Measurements from ENCODE around the gene TUBB3. TPM values are rescaled to one million over a fixed set of nuclear protein-coding genes. Genes with fewer than 3 reads are reported as not detected.

Gene TUBB3
- total RNA-seq, 1 experiment from 2014 or later: 173 TPM

- ChIA-PET CTCF (no interaction called here), RAD21 (ENCODE audit: low non-redundant PET in 1 of 2, low total read pairs in 2 of 2, uncharacterized antibody in 2 of 2, unreplicated experiment in 2 of 2) (no interaction called here), POLR2A (no interaction called here)
- Histone ChIP-seq H3K9me2 (ENCODE audit: insufficient read depth) (no peaks in the 10 kb centered on the region), H3K27ac (ENCODE audit: low read depth, low read length) (no peak overlapping the region), H3K4me1 (ENCODE audit: control insufficient read depth in 1 of 2, insufficient read depth in 2 of 2, low read length in 2 of 2) (no peaks in the 10 kb centered on the region), H3K4me2 (ENCODE audit: low read length) (no peak overlapping the region), H3K9me3 (ENCODE audit: control insufficient read depth in 1 of 2, insufficient read depth in 1 of 2, low read depth in 1 of 2, low read length in 2 of 2) (no peaks in the 10 kb centered on the region), H2AFZ (ENCODE audit: low read depth, low read length, poor library complexity, severe bottlenecking) (no peak overlapping the region), H3K79me2 (ENCODE audit: insufficient read depth, low read length) (peaks cover 22% of the 10 kb centered on the region), H4K20me1 (ENCODE audit: insufficient read depth) (no peaks in the 10 kb centered on the region), H3K27me3 (ENCODE audit: insufficient read depth, low read length) (no peaks in the 10 kb centered on the region), H3K4me3 (replicated peaks in 1 of 2; ENCODE audit: low read depth in 1 of 2, low read length in 2 of 2) (no peak overlapping the region), H3K9ac (ENCODE audit: low read length) (no peak overlapping the region), H3K36me3 (ENCODE audit: control insufficient read depth in 1 of 2, insufficient read depth in 2 of 2, low read length in 2 of 2) (peaks cover 71 to 84% of the 10 kb centered on the region in 2 experiments)
- ATAC-seq: no peak
- BruUV-seq (replicated peaks): no TSS peak
- no peak for TF ChIP-seq YY1 (IDR thresholded peaks at IDR 0.05; ENCODE audit: extremely low read depth, insufficient replicate concordance, low read depth, low read length)
- TF ChIP-seq CEBPB (IDR thresholded peaks at IDR 0.05; ENCODE audit: low read depth): no peak
- no peak for TF ChIP-seq SP1 (IDR thresholded peaks at IDR 0.05; ENCODE audit: low read depth)
- no peak for TF ChIP-seq ZNF274 (IDR thresholded peaks at IDR 0.05; ENCODE audit: low read depth, low read length)
- no peak for TF ChIP-seq ZFX (IDR thresholded peaks at IDR 0.05)
- TF ChIP-seq, protein P1, sequence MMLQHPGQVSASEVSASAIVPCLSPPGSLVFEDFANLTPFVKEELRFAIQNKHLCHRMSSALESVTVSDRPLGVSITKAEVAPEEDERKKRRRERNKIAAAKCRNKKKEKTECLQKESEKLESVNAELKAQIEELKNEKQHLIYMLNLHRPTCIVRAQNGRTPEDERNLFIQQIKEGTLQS (IDR thresholded peaks at IDR 0.05): no peak
- TF ChIP-seq, protein P2, sequence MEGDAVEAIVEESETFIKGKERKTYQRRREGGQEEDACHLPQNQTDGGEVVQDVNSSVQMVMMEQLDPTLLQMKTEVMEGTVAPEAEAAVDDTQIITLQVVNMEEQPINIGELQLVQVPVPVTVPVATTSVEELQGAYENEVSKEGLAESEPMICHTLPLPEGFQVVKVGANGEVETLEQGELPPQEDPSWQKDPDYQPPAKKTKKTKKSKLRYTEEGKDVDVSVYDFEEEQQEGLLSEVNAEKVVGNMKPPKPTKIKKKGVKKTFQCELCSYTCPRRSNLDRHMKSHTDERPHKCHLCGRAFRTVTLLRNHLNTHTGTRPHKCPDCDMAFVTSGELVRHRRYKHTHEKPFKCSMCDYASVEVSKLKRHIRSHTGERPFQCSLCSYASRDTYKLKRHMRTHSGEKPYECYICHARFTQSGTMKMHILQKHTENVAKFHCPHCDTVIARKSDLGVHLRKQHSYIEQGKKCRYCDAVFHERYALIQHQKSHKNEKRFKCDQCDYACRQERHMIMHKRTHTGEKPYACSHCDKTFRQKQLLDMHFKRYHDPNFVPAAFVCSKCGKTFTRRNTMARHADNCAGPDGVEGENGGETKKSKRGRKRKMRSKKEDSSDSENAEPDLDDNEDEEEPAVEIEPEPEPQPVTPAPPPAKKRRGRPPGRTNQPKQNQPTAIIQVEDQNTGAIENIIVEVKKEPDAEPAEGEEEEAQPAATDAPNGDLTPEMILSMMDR (IDR thresholded peaks at IDR 0.05 in 2 of 3, conservative IDR thresholded peaks at IDR 0.05 in 1 of 3; ENCODE audit: borderline replicate concordance in 1 of 3, insufficient read depth in 1 of 3, low read depth in 2 of 3, low read length in 2 of 3): no peak
- TF ChIP-seq, protein P3, sequence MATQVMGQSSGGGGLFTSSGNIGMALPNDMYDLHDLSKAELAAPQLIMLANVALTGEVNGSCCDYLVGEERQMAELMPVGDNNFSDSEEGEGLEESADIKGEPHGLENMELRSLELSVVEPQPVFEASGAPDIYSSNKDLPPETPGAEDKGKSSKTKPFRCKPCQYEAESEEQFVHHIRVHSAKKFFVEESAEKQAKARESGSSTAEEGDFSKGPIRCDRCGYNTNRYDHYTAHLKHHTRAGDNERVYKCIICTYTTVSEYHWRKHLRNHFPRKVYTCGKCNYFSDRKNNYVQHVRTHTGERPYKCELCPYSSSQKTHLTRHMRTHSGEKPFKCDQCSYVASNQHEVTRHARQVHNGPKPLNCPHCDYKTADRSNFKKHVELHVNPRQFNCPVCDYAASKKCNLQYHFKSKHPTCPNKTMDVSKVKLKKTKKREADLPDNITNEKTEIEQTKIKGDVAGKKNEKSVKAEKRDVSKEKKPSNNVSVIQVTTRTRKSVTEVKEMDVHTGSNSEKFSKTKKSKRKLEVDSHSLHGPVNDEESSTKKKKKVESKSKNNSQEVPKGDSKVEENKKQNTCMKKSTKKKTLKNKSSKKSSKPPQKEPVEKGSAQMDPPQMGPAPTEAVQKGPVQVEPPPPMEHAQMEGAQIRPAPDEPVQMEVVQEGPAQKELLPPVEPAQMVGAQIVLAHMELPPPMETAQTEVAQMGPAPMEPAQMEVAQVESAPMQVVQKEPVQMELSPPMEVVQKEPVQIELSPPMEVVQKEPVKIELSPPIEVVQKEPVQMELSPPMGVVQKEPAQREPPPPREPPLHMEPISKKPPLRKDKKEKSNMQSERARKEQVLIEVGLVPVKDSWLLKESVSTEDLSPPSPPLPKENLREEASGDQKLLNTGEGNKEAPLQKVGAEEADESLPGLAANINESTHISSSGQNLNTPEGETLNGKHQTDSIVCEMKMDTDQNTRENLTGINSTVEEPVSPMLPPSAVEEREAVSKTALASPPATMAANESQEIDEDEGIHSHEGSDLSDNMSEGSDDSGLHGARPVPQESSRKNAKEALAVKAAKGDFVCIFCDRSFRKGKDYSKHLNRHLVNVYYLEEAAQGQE (IDR thresholded peaks at IDR 0.05; ENCODE audit: low read depth): no peak
- no peak for DNase-seq (ENCODE audit: low read depth, low spot score)
- intact Hi-C loops (cut with micrococcal nuclease): no loop called here
Observed at GRCh38 chr16:89984216-89984615, 61.1 kb downstream of the TUBB3 start.

All from HCT116 (cell line).